IPS DF 4.7 (cell line): ENCODE data around the gene MPPE1.
"Not testable (repeated sequence)": the region's sequence is repeated elsewhere in the genome, so short reads cannot be mapped to it uniquely, and the experiment has no call there.

Source experiments
- DNase-seq: peaks from one replicate; pipeline ENCODE4 v3.0.0-alpha.2; 2013; ENCODE audit warnings: low spot score; ENCODE audit errors: extremely low read depth

The MPPE1 gene

GRCh38 chr18:11908182-11909060, at the start of gene MPPE1:
Gene MPPE1, minus strand, starts transcription at chr18:11908317. Its CDS starts 11,053 bp downstream, at chr18:11897264.
- no peak for DNase-seq

GRCh38 chr18:11957636-11958035, 49.5 kb upstream of the MPPE1 start:
- no peak for DNase-seq

- no peak for DNase-seq
Measured at GRCh38 chr18:11956371-11957308, 48.5 kb upstream of the MPPE1 start.

- no peak for DNase-seq
Measured at GRCh38 chr18:11955239-11956029, 47.3 kb upstream of the MPPE1 start.

- DNase-seq, result no peak
Measured at GRCh38 chr18:11953113-11953512, 45.0 kb upstream of the MPPE1 start.

GRCh38 chr18:11951390-11951851, 43.3 kb upstream of the MPPE1 start:
- DNase-seq, result no peak

GRCh38 chr18:11950824-11951223, 42.7 kb upstream of the MPPE1 start:
- no peak for DNase-seq

- DNase-seq, result no peak
Measured at GRCh38 chr18:11948852-11949523, 40.9 kb upstream of the MPPE1 start.

- DNase-seq, result no peak
Measured at GRCh38 chr18:11947214-11948191, 39.4 kb upstream of the MPPE1 start.

- no peak for DNase-seq
Measured at GRCh38 chr18:11946756-11947155, 38.6 kb upstream of the MPPE1 start.

- DNase-seq, result not testable (repeated sequence)
Measured at GRCh38 chr18:11945834-11946659, 37.9 kb upstream of the MPPE1 start.

GRCh38 chr18:11944786-11945185, 36.7 kb upstream of the MPPE1 start:
- no peak for DNase-seq

- no peak for DNase-seq
Measured at GRCh38 chr18:11944252-11944651, 36.1 kb upstream of the MPPE1 start.

GRCh38 chr18:11943551-11943950, 35.4 kb upstream of the MPPE1 start:
- DNase-seq, result no peak

GRCh38 chr18:11940956-11941355, 32.8 kb upstream of the MPPE1 start:
- no peak for DNase-seq

- no peak for DNase-seq
Measured at GRCh38 chr18:11937874-11938478, 29.9 kb upstream of the MPPE1 start.

- no peak for DNase-seq
Measured at GRCh38 chr18:11932393-11932792, 24.3 kb upstream of the MPPE1 start.

- DNase-seq, result no peak
Measured at GRCh38 chr18:11927497-11927896, 19.4 kb upstream of the MPPE1 start.
